T-cell (primary cell): ENCODE results near the gene MEN1. TPM values are rescaled to one million over a fixed set of nuclear protein-coding genes. Genes with fewer than 3 reads are reported as not detected.
A peak's percentile ranks its signal among the peaks of the same experiment; 100 is the strongest.

Source experiments
- ATAC-seq, 4 experiments: fragments of 200-7000 bp in 3 of 4; fragments of 150-1000 bp in 1 of 4; cut with Tn5 transposase; replicated peaks in 1 of 4; 1 replicate in 3 of 4; 2 replicates in 1 of 4; pipeline ENCODE4 v1.10.0; 2021; ENCODE audit warnings: moderate library complexity in 3 of 4, mild to moderate bottlenecking in 2 of 4, moderate number of reproducible peaks in 1 of 4
- CTCF ChIA-PET, 2 donors: fragments of 300-600 bp; sonication (Branson Sonifier 250); formaldehyde crosslinking; loops; one replicate each; lab custom pipeline; 2022; ENCODE audit warnings: antibody characterized with exemption in 2 of 2; lab: Charles Lee
- POLR2A ChIA-PET, 2 donors: fragments of 300-600 bp; sonication (Branson Sonifier 250); formaldehyde crosslinking; loops; one replicate each; lab custom pipeline; 2022; ENCODE audit warnings: antibody characterized with exemption in 2 of 2; lab: Charles Lee
- DNase-seq, 35 experiments: peaks; one replicate each; pipeline versions ENCODE4 v3.0.0 to v3.0.0-alpha.2; 2013 to 2023
- H3K27ac ChIP-seq: one replicate; pipeline ENCODE4 v1.5.1; 2013; ENCODE audit warnings: low read length
- H3K27me3 ChIP-seq, 2 experiments: replicated peaks in 1 of 2; 1 replicate in 1 of 2; 2 replicates in 1 of 2; pipeline versions ENCODE4 v1.6.1 to v1.7.0; 2013; ENCODE audit warnings: low read length in 1 of 2, mixed read lengths in 1 of 2; ENCODE audit not compliant: control insufficient read depth in 2 of 2, insufficient read depth in 2 of 2; ENCODE audit errors: extremely low read depth in 1 of 2
- H3K36me3 ChIP-seq, 2 donors: 1 replicate in 1 of 2; 2 replicates in 1 of 2; pipeline versions ENCODE4 v1.6.1 to v1.7.0; 2013; ENCODE audit warnings: low read length in 1 of 2; ENCODE audit not compliant: control insufficient read depth in 2 of 2, insufficient read depth in 1 of 2; ENCODE audit errors: extremely low read depth in 1 of 2
- H3K4me1 ChIP-seq, 2 experiments: 1 replicate in 1 of 2; 2 replicates in 1 of 2; pipeline versions ENCODE4 v1.6.1 to v1.7.0; 2013; ENCODE audit warnings: low read length in 2 of 2, mixed read lengths in 1 of 2; ENCODE audit not compliant: insufficient read depth in 2 of 2, control insufficient read depth in 1 of 2; ENCODE audit errors: extremely low read depth in 1 of 2
- H3K4me3 ChIP-seq, 2 donors: 1 replicate in 1 of 2; 2 replicates in 1 of 2; pipeline versions ENCODE4 v1.5.1 to v1.7.0; 2013; ENCODE audit warnings: mild to moderate bottlenecking in 2 of 2, low read length in 1 of 2, moderate library complexity in 1 of 2; ENCODE audit not compliant: control insufficient read depth in 1 of 2; ENCODE audit errors: extremely low read depth in 1 of 2
- H3K9me3 ChIP-seq: 2 replicates; pipeline ENCODE4 v1.7.0; 2013
- H3K27ac Mint-ChIP-seq, 2 donors: one replicate each; pipeline ENCODE4 v1.8.0; 2020 to 2021; ENCODE audit warnings: mild to moderate bottlenecking in 2 of 2, mixed read lengths in 2 of 2
- H3K27me3 Mint-ChIP-seq, 2 donors: one replicate each; pipeline ENCODE4 v1.8.0; 2021 to 2022; ENCODE audit warnings: mixed read lengths in 2 of 2
- H3K36me3 Mint-ChIP-seq: one replicate; pipeline ENCODE4 v1.8.0; 2021; ENCODE audit warnings: mixed read lengths
- H3K4me1 Mint-ChIP-seq, 3 donors: one replicate each; pipeline ENCODE4 v1.8.0; 2020 to 2022; ENCODE audit warnings: mixed read lengths in 3 of 3, mild to moderate bottlenecking in 1 of 3
- H3K4me3 Mint-ChIP-seq, 3 donors: one replicate each; pipeline ENCODE4 v1.8.0; 2020 to 2022; ENCODE audit warnings: mild to moderate bottlenecking in 3 of 3, mixed read lengths in 3 of 3, moderate library complexity in 3 of 3
- H3K9me3 Mint-ChIP-seq, 3 donors: one replicate each; pipeline ENCODE4 v1.8.0; 2020 to 2022; ENCODE audit warnings: mixed read lengths in 3 of 3
- WGBS: methylation state at CpG from one replicate; pipeline ENCODE4 v1.1.5; 2013; ENCODE audit warnings: missing lambda C conversion rate; ENCODE audit not compliant: insufficient coverage; 5-methylcytosine and 5-hydroxymethylcytosine counted together
- total RNA-seq, 35 experiments: library from RNA in 6 of 35; stranded (reverse) in 6 of 35; fragments of 120-200 nt in 1 of 35; gene quantifications; one replicate each; pipeline versions ENCODE4 v1.2.1 to v1.2.4 and lab custom pipeline; 2013 to 2026

MEN1 gene
- total RNA-seq, 5 donors from 2014 or later (not counting 1 experiment from before 2014, with no cell fraction given) = 31.7 to 62.0 (median 49.6) TPM

DNA sequence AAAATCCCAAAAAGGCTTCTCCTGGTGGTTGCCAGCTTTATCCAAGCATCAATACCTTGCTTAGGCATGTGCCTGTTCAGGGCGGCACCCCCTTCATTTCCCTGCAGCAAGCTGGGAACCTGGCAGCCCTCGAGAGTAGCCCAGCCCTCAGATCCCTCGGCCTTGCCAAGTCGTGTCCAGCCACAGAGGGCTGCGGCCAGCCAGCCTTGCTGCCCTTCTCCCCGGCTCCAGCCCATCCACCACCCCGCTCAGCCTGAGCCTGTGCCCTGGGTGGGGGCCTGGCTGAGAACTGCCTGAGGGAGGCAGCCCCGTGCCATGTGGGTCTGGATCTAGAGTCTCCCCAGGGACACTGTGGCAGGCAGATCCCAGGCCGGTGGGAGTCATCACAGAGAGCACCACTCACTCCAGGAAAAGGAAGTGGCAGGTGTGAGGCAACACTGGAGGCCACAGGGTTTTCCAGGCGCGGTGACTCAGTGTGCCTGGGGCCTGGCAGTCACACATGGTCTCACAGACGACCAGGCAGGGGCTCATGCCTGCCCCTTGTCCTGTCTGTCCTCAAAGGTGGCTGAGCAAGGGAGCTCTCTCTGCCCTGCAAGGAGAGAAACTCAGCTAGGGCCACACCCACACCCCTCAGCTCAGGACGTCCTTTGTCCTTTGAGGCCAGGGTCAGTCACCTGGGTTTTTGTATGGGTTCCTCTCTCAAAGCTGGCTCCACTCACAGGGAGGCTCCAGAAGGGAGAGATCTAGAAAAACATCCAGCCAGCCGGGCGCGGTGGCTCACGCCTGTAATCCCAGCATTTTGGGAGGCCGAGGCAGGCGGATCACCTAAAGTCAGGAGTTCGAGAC, 46.3 kb upstream of the MEN1 start:
- peak in 2 of 35 experiments; percentile 38 to 52 for DNase-seq
- Histone ChIP-seq H3K27me3 (no peaks in the 10 kb centered on the region), H3K4me3 (no peak overlapping the region), H3K36me3 (peaks cover 27 to 66% of the 10 kb centered on the region in 2 donors), H3K27ac (peak overlapping the region; percentile 93), H3K9me3 (no peaks in the 10 kb centered on the region), H3K4me1 (peaks cover 85 to 100% of the 10 kb centered on the region in 2 experiments)
- Mint-ChIP-seq H3K27me3 (no peaks in the 10 kb centered on the region), H3K27ac (peak overlapping the region; percentile 95 to 97), H3K4me1 (peaks cover 86 to 95% (median 92%) of the 10 kb centered on the region in 3 donors), H3K4me3 (peak overlapping the region in 2 of 3 donors; percentile 41 to 83), H3K36me3 (peaks cover 32% of the 10 kb centered on the region), H3K9me3 (no peaks in the 10 kb centered on the region)
- no peak for ATAC-seq
- 48% methylated on average over 13 of the region's 20 CpGs for WGBS
- CTCF ChIA-PET = interaction anchor here in 1 of 2 donors (0.6 kb wide), 1 partner anchor 172 kb away, joined by 7 read pairs; no protein-coding TSS in a partner anchor
- POLR2A ChIA-PET = interaction anchor here in 1 of 2 donors (0.5 to 1.6 kb wide), 4 partner anchors 12 to 251 kb away, joined by 3 to 5 read pairs (median 4); no protein-coding TSS in a partner anchor

DNA sequence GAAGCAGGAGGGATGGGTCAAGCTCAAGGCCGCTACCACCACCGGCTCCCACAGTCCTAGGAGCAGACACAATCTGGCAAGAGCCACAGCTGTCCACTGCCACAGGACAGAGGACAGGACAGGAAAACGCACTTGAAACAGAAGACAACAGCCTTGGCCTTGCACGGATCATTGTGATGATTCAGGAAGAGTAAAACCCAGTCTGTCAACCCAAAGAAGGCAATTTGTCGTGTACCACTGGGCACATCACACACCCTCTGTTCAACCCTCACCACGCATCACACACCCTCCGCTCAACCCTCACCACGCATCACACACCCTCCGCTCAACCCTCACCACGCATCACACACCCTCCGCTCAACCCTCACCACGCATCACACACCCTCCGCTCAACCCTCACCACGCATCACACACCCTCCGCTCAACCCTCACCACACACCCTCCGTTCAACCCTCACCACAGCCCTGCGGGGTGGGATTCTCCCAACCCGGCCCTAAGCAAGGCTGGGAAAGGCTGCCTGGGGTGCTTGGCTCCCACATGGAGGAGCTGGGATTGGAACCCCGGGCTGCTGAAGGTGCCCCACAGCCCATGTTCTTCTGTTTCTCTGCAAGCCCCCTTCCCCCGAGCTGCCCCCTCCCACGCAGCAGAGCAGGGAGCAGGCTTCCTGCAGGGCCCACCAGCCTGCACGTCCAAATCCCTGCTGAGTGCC, 45.4 kb upstream of the MEN1 start:
- peaks cover 32% of the 10 kb centered on the region for H3K36me3 Mint-ChIP-seq
- peak in 1 of 35 experiments; percentile 41 for DNase-seq
- no peak overlapping the region for H3K4me3 ChIP-seq

DNA sequence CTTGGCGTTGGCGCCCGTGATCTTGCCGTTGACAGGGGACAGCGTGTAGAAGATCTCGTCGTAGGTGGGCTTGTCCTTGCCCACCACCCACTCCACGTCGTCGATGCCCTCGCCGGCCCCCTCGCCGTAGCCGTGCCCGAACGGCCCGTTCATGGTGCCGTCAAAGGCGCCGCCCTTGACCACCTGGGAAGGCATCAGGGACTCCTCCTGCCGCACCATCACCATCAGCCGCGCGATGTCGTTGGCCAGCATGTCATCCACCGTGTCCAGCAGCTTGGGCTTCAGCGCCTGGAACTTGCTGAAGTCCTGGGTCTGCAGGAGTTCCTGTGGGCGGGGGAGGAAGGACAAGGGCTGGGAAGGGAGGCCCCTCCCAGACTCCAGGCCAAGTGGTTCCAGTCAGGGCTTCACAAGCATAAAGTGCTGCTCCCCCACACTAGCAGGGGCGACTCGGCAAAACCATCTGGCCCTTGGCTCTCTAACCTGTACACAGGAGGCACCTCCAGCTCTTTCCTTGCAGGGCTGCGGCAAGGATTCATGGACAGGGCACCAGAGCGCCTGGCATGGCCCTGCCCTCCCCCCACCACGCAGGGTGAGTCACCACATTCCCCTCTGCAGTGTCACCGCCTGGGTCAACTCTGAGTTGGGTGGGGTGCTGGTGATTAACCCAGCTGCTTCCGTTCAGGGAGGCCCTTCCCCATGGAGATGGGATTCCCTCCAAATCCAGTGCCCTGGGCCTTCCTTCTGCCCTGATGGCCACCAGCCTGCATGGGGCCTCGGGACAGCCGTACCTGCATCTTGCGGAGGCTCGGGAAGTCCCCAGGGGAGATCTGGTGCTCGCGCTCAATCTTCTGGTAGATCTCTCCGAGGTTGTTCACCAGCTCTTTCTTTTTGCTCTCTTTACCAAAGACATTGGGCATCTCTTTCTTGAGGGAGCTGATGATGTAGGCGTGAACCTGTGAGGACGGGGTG, 44.5 kb upstream of the MEN1 start:
- H3K4me3 Mint-ChIP-seq = peak overlapping the region; percentile 51 to 83 (median 62)
- Histone ChIP-seq H3K9me3 (no peaks in the 10 kb centered on the region), H3K27me3 (no peaks in the 10 kb centered on the region), H3K36me3 (peaks cover 27 to 65% of the 10 kb centered on the region in 2 donors), H3K27ac (peak overlapping the region; percentile 93), H3K4me1 (peaks cover 83 to 100% of the 10 kb centered on the region in 2 experiments), H3K4me3 (no peak overlapping the region)
- H3K27ac Mint-ChIP-seq = peak overlapping the region; percentile 95 to 97
- peaks cover 83 to 92% (median 90%) of the 10 kb centered on the region in 3 donors for H3K4me1 Mint-ChIP-seq
- 89% methylated on average over 33 of the region's 45 CpGs for WGBS
- H3K9me3 Mint-ChIP-seq = no peaks in the 10 kb centered on the region
- H3K36me3 Mint-ChIP-seq = peaks cover 30% of the 10 kb centered on the region
- DNase-seq = peak in 6 of 35 experiments; percentile 35 to 58 (median 51)
- ChIA-PET CTCF (interaction anchor here in 1 of 2 donors (0.5 to 0.6 kb wide), 2 partner anchors 45 to 246 kb away, joined by 3 to 5 read pairs; no protein-coding TSS in a partner anchor), POLR2A (no interaction called here)
- H3K27me3 Mint-ChIP-seq = no peaks in the 10 kb centered on the region
- no peak for ATAC-seq

More for the DNA sequence above, 45.4 kb upstream of the MEN1 start:
- Histone ChIP-seq H3K4me1 (peaks cover 88 to 100% of the 10 kb centered on the region in 2 experiments), H3K27ac (peak overlapping the region; percentile 93), H3K36me3 (peaks cover 27 to 68% of the 10 kb centered on the region in 2 donors), H3K9me3 (no peaks in the 10 kb centered on the region), H3K27me3 (no peaks in the 10 kb centered on the region)
- H3K4me1 Mint-ChIP-seq = peaks cover 87 to 95% (median 92%) of the 10 kb centered on the region in 3 donors
- no peaks in the 10 kb centered on the region for H3K27me3 Mint-ChIP-seq
- peak overlapping the region; percentile 51 to 83 (median 62) for H3K4me3 Mint-ChIP-seq
- H3K27ac Mint-ChIP-seq = peak overlapping the region; percentile 95 to 97
- no peaks in the 10 kb centered on the region for H3K9me3 Mint-ChIP-seq
- ATAC-seq = no peak
- CTCF ChIA-PET = interaction anchor here in 1 of 2 donors (0.6 kb wide), 1 partner anchor 245 kb away, joined by 5 read pairs; no protein-coding TSS in a partner anchor
- POLR2A ChIA-PET = interaction anchor here in 1 of 2 donors (0.7 to 1.6 kb wide), 2 partner anchors 13 to 34 kb away, joined by 4 to 5 read pairs; no protein-coding TSS in a partner anchor
- 43% methylated on average over 12 of the region's 22 CpGs for WGBS

DNA sequence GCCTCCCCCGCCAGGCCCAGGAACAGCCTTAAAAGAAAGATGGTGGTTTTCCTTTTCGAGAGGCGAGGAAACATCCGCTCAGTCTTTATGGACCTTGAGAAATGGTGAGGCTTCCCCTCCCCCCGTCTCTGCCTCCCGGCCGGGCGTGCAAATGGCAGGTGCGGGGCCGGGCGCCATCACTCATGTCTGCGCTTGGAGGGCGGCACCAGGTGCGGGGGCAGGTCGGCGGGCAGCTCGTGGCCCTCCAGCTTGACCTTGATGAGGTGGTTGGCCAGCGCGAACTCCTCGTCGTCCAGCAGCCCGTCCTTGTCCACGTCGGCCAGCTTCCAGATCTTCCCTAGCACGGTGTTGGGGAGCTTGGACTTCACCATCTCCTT, 43.8 kb upstream of the MEN1 start:
- DNase-seq (no peak), ATAC-seq (no peak)
- Histone ChIP-seq H3K36me3 (peaks cover 27 to 65% of the 10 kb centered on the region in 2 donors), H3K27ac (peak overlapping the region; percentile 93), H3K4me3 (no peak overlapping the region), H3K27me3 (no peaks in the 10 kb centered on the region), H3K9me3 (no peaks in the 10 kb centered on the region), H3K4me1 (peaks cover 82 to 100% of the 10 kb centered on the region in 2 experiments)
- WGBS = 87% methylated on average over 23 of the region's 25 CpGs
- peak overlapping the region; percentile 95 to 97 for H3K27ac Mint-ChIP-seq
- peaks cover 30% of the 10 kb centered on the region for H3K36me3 Mint-ChIP-seq
- H3K9me3 Mint-ChIP-seq = no peaks in the 10 kb centered on the region
- POLR2A ChIA-PET = interaction anchor here in 1 of 2 donors (1.1 kb wide), 1 partner anchor 11 kb away, joined by 4 read pairs; no protein-coding TSS in a partner anchor
- H3K4me1 Mint-ChIP-seq = peaks cover 82 to 92% (median 90%) of the 10 kb centered on the region in 3 donors
- CTCF ChIA-PET = no interaction called here
- peak overlapping the region in 2 of 3 donors; percentile 55 to 83 for H3K4me3 Mint-ChIP-seq
- H3K27me3 Mint-ChIP-seq = no peaks in the 10 kb centered on the region

DNA sequence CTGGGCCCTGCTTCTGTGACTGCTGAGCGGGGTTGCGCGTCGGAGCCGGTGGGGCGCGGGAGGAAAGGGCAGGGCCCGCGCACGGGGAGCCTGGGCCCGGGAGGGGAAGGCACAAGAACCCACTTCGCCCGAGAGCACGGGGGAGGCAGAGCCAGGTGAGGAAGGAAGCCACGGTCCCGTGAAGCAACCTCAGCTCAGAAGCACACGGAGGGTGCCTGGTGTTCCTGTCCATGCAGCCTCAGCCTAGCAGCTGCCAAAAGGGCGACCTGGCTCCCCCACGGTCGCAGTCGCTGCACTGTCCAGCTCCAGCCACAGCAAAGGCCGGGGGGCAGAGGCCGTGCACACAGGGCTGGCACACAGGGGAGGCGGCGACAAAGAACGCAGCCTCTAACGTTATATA, 43.4 kb upstream of the MEN1 start:
- Histone ChIP-seq H3K9me3 (no peaks in the 10 kb centered on the region), H3K27ac (peak overlapping the region; percentile 93), H3K27me3 (no peaks in the 10 kb centered on the region), H3K4me1 (peaks cover 82 to 100% of the 10 kb centered on the region in 2 experiments), H3K4me3 (peak overlapping the region in 1 of 2 donors; percentile 23), H3K36me3 (peaks cover 27 to 64% of the 10 kb centered on the region in 2 donors)
- CTCF ChIA-PET = interaction anchor here in 1 of 2 donors (0.9 kb wide), 1 partner anchor 12 kb away, joined by 5 read pairs; no protein-coding TSS in a partner anchor
- Mint-ChIP-seq H3K27ac (peak overlapping the region; percentile 95 to 97), H3K9me3 (no peaks in the 10 kb centered on the region), H3K36me3 (peaks cover 27% of the 10 kb centered on the region), H3K4me3 (peak overlapping the region; percentile 39 to 83 (median 55)), H3K4me1 (peaks cover 82 to 92% (median 90%) of the 10 kb centered on the region in 3 donors), H3K27me3 (no peaks in the 10 kb centered on the region)
- peak in 23 of 35 experiments; percentile 33 to 69 (median 47) for DNase-seq
- POLR2A ChIA-PET = interaction anchor here (0.5 to 1.1 kb wide), 5 partner anchors 12 to 571 kb away, joined by 3 to 6 read pairs (median 3); partner anchors contain the start of gene SF1 (in 1 of the 2)
- WGBS = 26% methylated on average over 25 of the region's 27 CpGs
- ATAC-seq = peak; percentile 41 to 67 (median 53)
